SK-N-MC (cell line): ENCODE results near the gene AMER1.

Experiments
- EZH2 ChIP-seq: fragments of 200-600 bp; sonication (generic); IDR thresholded peaks from one replicate; pipeline ENCODE4 v1.6.1; 2017; ENCODE audit warnings: antibody characterized with exemption
- POLR2AphosphoS5 ChIP-seq: IDR thresholded peaks from 2 replicates; pipeline ENCODE4 v1.6.1; 2012; ENCODE audit warnings: mild to moderate bottlenecking, low read depth, low read length, borderline replicate concordance

DNA sequence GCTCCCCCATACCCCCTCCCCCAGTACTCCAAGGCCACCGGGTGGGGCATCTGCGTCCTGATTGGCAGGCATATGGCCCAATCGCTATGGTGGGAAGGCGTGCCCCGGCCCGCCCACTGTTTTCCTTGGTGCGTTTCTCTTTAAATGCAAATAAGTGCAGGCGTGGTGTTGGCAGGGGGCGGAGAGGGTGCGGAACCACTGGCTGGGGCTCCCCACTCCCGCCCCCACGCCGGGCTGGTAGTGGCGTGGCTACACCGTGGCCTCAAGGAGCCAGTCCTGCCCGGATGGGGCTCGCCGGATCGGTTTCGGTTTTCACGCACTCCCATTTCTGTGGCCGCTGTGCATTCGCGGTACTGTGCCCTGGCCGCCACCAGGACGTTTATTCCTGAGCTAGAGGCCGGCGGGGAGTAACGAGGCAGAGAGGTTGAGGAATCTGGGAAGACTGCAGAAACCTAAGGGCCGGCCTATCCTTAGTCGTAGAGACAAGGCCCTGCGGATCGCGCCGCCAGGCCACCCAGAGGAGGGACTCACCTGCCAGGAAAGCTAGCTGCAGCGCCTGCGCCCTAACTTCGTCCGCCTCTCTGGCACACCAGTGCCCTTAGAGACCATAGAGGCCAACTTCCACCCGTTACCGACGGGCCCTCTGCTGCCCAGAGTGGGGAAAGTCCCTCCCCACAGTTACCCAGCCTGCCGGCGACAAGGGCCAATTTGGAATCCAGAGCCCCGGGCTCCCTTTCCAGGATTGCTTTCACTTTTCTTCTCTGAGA is 410 bp upstream of the AMER1 start:
- TF ChIP-seq POLR2AphosphoS5, result peak; percentile 59; the same call in 1 of the 2 replicates
- TF ChIP-seq EZH2, result no peak
